HG02885 (cell line): ENCODE results near the gene BRAF.
"Not testable (repeated sequence)": the region's sequence is repeated elsewhere in the genome, so short reads cannot be mapped to it uniquely, and the experiment has no call there.

Experiments used
- ATAC-seq: cut with Tn5 transposase; IDR thresholded peaks from one replicate; pipeline ENCODE4 v1.9.1; 2021; ENCODE audit warnings: mild to moderate bottlenecking; ENCODE audit not compliant: unreplicated experiment, poor library complexity

Gene BRAF

DNA sequence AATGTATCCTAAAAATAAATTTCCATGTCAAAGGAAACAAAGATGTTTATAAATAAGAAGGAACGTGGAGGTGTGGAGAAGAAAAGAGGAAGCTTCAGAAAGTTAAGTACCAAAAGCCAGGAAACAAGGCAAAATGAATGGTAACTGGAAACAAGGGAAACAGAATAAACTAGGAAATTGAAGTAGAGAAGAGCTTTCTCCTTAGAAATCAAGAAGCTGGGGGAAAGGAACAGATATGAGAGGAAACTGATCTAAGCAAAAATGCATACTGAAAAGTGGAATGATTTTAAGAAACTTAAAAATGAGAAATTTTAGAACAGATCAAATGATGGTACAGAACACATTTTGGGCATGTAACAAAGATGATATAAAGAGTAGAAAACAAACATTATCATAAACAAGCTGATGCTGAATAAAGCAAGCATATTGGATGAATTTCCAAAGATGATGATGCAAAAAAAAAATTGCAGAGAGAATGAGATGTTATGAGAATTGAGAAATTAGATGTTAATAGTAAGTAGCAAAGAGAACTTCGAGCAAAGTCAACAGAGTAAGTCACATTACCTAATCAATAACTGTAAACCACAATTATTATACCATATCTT, 1.9 kb downstream of the BRAF start:
- ATAC-seq, result no peak

DNA sequence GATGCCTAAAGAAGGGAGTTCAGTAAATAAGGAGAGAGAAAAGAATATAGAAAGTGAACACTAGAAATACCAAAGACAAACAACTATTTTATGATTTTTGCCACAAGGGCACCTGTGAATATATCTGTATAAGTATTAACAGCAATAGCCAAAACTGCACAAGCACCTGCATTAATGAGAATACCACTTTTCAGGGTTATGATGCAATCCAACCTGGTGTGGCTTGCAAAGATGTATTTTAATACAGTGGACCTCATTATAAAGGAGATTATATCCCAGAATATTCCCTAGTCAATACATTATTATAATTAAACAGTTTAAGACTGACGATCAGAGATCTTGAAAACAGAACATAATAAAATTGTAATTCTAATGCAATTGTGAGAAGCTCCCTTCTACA, 4.0 kb downstream of the BRAF start:
- ATAC-seq, result no peak

DNA sequence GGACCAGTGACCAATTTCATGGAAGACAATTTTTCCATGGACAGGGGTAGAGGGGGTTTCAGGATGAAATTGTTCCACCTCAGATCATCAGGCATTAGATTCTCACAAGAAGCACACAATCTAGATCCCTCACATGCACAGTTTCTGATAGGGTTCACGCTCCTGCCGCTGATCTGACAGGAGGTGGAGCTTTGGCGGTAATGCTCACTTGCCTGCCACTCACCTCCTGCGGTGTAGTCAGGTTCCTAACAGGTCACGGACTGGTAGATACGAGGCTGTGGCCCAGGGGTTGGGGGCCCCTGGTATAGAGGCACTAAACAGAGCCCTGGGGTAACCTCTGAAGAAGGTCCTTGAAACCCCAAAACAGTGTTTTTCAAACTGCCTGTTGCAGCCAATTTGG, 6.5 kb downstream of the BRAF start:
- no peak for ATAC-seq

- no peak for ATAC-seq
These were observed 7.5 kb downstream of the BRAF start for GRCh38 chr7:140917258-140917657.

- ATAC-seq, result no peak
These were observed 8.7 kb downstream of the BRAF start for GRCh38 chr7:140915935-140916555.

DNA sequence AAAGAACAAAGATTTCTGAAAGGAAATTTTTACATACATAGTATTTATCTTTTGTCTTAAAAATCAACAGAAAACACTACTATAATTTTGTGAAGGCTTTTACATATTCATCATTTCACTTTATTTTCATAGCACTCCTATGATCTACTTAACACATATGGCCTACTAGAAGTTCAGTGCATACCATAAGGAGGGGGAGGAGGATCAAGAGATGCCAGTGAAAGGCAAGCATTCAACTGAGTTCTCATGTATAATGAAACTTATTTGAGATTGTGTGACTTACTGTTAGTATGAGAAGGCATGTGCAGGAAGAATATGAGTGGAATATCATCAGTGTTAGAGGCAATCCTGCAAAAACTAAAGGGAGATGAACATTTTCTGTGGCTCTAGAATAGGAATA, 10.6 kb downstream of the BRAF start:
- ATAC-seq, result no peak

GRCh38 chr7:140913596-140913928, 11.2 kb downstream of the BRAF start:
- ATAC-seq, result not testable (repeated sequence)

DNA sequence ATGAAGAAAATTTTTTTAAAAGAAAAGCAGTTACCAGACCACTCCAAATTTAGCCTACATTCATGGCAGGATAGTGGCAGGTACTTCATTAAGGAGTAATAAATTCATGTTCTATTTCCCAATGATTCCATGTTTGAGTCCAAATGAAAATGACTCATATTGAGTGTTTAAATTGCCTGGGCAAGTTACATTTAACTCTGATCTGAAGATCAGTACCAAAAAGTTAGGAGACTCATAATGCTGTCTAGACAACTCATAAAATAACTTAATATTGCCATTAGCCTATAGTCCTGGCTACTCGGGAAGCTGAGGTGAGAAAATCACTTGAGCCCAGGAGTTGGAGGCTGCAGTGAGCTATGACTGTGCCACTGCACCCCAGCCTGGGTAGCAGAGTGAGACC, 13.0 kb downstream of the BRAF start:
- ATAC-seq, result no peak

DNA sequence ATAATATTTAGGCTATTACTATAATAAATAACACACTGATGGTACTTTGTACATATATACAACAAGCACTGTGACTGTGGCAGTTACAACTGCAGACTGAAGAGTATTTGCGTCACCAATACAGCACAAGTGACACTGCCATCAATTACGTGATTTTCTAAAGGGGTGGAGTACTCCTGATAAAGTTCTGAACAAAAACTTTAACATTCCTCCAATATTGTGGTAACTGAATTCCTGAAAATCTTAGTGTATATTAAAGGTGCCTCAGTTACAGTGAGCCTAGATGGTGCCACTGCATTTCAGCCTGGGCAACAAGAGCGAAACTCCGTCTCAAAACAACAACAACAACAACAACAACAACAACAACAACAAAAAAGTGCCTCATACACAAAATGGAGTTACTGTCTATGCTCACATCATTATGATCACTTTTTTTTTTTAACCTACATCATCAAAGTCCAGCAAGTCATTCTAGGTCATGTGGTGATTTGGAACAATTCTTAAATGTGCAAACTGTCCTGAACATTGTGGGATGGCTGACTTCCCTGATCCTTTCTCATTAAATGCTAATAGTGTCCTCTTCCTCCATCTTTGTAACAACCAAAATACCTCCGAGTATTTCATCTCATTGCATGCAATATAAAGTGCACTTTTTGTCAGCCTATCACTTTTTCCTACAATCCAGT, 15.1 kb downstream of the BRAF start:
- no peak for ATAC-seq

GRCh38 chr7:140908361-140908760, 16.4 kb downstream of the BRAF start:
- ATAC-seq, result no peak

DNA sequence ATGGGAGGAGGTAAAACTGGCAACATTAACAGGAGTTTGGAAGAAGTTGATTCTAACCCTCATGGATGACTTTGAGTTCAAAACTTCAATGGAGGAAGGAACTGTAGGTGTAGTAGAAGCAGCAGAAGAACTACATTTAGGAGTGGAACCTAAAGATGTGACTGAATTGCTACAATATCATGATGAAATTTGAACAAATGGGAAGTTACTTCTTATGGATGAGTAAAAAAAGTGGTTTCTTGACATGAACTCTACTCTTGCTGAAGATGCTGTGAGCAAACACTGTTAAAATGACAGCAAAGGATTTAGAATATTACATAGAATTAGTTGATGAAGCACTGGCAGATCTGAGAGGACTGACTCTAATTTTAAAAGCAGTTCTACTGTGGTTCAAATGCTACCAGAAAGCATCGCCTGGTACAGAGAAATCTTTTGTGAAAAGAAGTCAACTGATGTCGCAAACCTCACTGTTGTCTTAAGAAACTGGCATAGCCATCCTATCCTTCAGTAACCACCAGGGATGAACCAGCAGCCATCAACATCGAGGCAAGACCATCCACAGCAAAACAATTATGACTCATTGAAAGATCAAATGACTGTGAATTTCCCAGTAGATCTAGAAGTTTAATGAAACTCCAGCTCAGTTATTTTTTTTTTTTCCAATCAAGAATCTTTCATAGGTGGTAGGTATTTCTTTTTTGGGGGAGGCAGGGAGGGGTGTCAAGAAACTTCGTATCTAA, 20.8 kb downstream of the BRAF start:
- ATAC-seq, result no peak

DNA sequence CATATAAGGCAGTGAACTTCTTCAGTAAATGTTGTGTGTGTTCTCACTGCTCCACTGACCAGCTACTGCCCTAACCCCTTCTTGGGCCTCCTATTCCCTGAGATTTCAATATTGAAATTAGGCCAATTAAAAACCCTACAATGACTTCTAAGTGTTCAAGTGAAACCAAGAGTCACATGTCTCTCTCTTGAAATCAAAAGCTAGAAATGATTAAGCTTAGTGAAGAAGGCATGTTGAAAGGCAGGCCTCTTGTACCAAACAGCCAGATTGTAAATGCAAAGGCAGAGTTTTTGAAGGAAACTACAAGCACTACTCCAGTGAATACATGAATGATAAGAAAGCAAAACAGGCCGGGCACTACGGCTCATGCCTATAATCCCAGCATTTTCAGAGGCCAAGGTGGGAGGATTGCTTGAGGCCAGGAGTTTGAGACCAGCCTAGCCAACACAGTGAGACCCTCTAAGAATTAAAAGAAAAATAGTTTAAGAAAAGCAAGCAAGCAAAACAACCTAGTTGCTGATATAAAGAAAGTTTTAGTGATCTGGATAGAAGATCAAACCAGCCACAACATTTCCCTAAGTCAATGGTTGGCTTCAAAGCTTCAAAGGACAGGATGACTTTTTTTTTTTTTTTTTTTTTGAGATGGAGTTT, 22.3 kb downstream of the BRAF start:
- peak; percentile 70 for ATAC-seq

DNA sequence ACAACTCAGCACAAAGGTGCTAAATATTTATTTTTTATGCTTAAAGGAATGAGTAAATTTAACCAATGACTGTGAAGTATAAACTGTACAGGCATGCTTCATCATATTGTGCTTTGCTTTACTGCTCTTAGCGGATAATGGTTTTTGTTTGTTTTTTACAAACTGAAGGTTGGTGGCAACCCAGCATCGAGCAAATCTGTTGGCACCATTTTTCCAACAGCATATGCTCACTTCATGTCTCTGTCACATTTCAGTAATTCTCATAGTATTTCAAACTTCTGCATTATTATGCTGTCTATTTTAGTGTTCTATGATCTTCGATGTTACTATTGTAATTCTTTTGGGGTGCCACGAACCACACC, 22.8 kb downstream of the BRAF start:
- ATAC-seq, result no peak

- ATAC-seq, result no peak
These were observed 24.8 kb downstream of the BRAF start for GRCh38 chr7:140899883-140900282.

GRCh38 chr7:140898786-140899536, 25.8 kb downstream of the BRAF start:
- ATAC-seq, result no peak

- no peak for ATAC-seq
These were observed 27.7 kb downstream of the BRAF start for GRCh38 chr7:140896996-140897395.

- ATAC-seq, result no peak
These were observed 35.1 kb downstream of the BRAF start for GRCh38 chr7:140889645-140890044.

GRCh38 chr7:140889150-140889549, 35.6 kb downstream of the BRAF start:
- no peak for ATAC-seq

GRCh38 chr7:140888087-140888486, 36.6 kb downstream of the BRAF start:
- no peak for ATAC-seq

DNA sequence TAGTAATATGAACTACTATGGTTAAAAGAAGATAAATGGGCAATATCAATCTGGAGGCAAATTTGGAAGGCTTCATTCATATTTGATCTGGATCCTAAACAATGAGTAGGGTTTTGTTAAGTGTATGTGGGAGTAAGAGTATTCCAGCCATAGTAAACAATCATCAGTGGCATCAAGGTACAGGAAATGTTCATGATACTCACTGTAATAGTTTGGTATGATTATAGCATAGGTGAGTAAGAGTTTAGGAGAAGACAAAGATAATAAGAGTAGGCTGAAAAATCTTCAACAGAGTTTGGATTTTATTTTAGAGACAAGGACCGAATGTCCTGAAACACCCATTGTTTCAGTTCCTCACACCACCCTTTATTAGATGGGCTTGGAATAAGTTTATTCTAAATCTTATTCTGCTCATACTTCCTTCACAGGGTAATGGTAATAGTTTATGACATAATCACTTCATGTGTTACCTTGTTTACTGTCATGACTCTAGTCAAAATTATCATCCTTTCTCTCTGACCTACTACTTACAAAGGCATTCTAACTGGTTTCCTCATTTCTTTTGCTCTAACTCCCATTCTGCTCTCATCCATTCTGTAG, 38.9 kb downstream of the BRAF start:
- ATAC-seq, result peak; percentile 40
